GM19372 (cell line): Measurements from ENCODE around the gene MUC4.
"Not testable (repeated sequence)": the region's sequence is repeated elsewhere in the genome, so short reads cannot be mapped to it uniquely, and the experiment has no call there.

Source experiments
- ATAC-seq: cut with Tn5 transposase; IDR thresholded peaks from one replicate; pipeline ENCODE4 v1.9.1; 2021; ENCODE audit warnings: mild to moderate bottlenecking, low read depth, moderate library complexity; ENCODE audit not compliant: unreplicated experiment

MUC4 gene

GRCh38 chr3:195839260-195840010 lies 27.7 kb upstream of the MUC4 start:
- ATAC-seq: no peak

- peak; percentile 88 for ATAC-seq
These were observed 27.0 kb upstream of the MUC4 start for GRCh38 chr3:195838714-195839113.

GRCh38 chr3:195836476-195837135 lies 24.9 kb upstream of the MUC4 start:
- no peak for ATAC-seq

GRCh38 chr3:195835791-195836190 lies 24.1 kb upstream of the MUC4 start:
- no peak for ATAC-seq

- no peak for ATAC-seq
These were observed 23.2 kb upstream of the MUC4 start for GRCh38 chr3:195834675-195835583.

- no peak for ATAC-seq
These were observed 18.1 kb upstream of the MUC4 start for GRCh38 chr3:195829897-195830254.

- ATAC-seq: no peak
These were observed 17.0 kb upstream of the MUC4 start for GRCh38 chr3:195828762-195829161.

- no peak for ATAC-seq
These were observed 14.4 kb upstream of the MUC4 start for GRCh38 chr3:195825857-195826804.

- no peak for ATAC-seq
These were observed 13.5 kb upstream of the MUC4 start for GRCh38 chr3:195825191-195825588.

GRCh38 chr3:195824425-195825190 lies 12.9 kb upstream of the MUC4 start:
- not testable (repeated sequence) for ATAC-seq

- no peak for ATAC-seq
These were observed 12.3 kb upstream of the MUC4 start for GRCh38 chr3:195823999-195824398.

GRCh38 chr3:195823280-195823679 lies 11.6 kb upstream of the MUC4 start:
- no peak for ATAC-seq

GRCh38 chr3:195822131-195822696 lies 10.5 kb upstream of the MUC4 start:
- ATAC-seq: no peak

GRCh38 chr3:195821403-195822130 lies 9.8 kb upstream of the MUC4 start:
- ATAC-seq: no peak

- ATAC-seq: no peak
These were observed 9.2 kb upstream of the MUC4 start for GRCh38 chr3:195820901-195821300.

- ATAC-seq: no peak
These were observed 8.5 kb upstream of the MUC4 start for GRCh38 chr3:195820186-195820585.

- ATAC-seq: no peak
These were observed 6.6 kb upstream of the MUC4 start for GRCh38 chr3:195818301-195818700.

- ATAC-seq: no peak
These were observed 5.9 kb upstream of the MUC4 start for GRCh38 chr3:195817578-195818135.
